HG03521 (cell line): ENCODE results near the gene PAFAH2.
"Not testable (repeated sequence)": the region's sequence is repeated elsewhere in the genome, so short reads cannot be mapped to it uniquely, and the experiment has no call there.

Source experiments
- ATAC-seq: cut with Tn5 transposase; IDR thresholded peaks from one replicate; pipeline ENCODE4 v1.9.1; 2021; ENCODE audit warnings: mild to moderate bottlenecking, moderate library complexity; ENCODE audit not compliant: unreplicated experiment

The PAFAH2 gene

GRCh38 chr1:25943511-25943910, 54.4 kb downstream of the PAFAH2 start:
- ATAC-seq, result not testable (repeated sequence)

- no peak for ATAC-seq
These were observed 60.9 kb downstream of the PAFAH2 start for GRCh38 chr1:25936947-25937346.

- no peak for ATAC-seq
These were observed 64.1 kb downstream of the PAFAH2 start for GRCh38 chr1:25933479-25934365.

GRCh38 chr1:25932811-25933400, 65.0 kb downstream of the PAFAH2 start:
- ATAC-seq, result not testable (repeated sequence)

- no peak for ATAC-seq
These were observed 65.5 kb downstream of the PAFAH2 start for GRCh38 chr1:25932321-25932720.

GRCh38 chr1:25929016-25929415, 68.8 kb downstream of the PAFAH2 start:
- no peak for ATAC-seq

GRCh38 chr1:25927521-25928265, 70.2 kb downstream of the PAFAH2 start:
- no peak for ATAC-seq

- no peak for ATAC-seq
These were observed 70.9 kb downstream of the PAFAH2 start for GRCh38 chr1:25926731-25927496.

- ATAC-seq, result no peak
These were observed 73.4 kb downstream of the PAFAH2 start for GRCh38 chr1:25924454-25924853.

GRCh38 chr1:25922971-25923552, 74.8 kb downstream of the PAFAH2 start:
- ATAC-seq, result no peak

- ATAC-seq, result no peak
These were observed 75.5 kb downstream of the PAFAH2 start for GRCh38 chr1:25922056-25922970.

- no peak for ATAC-seq
These were observed 79.2 kb downstream of the PAFAH2 start for GRCh38 chr1:25918615-25919014.

GRCh38 chr1:25917996-25918395, 79.9 kb downstream of the PAFAH2 start:
- no peak for ATAC-seq

GRCh38 chr1:25916460-25916859, 81.4 kb downstream of the PAFAH2 start:
- ATAC-seq, result no peak

- no peak for ATAC-seq
These were observed 83.5 kb downstream of the PAFAH2 start for GRCh38 chr1:25914074-25914995.

- ATAC-seq, result no peak
These were observed 84.7 kb downstream of the PAFAH2 start for GRCh38 chr1:25913206-25913605.

- ATAC-seq, result no peak
These were observed 85.6 kb downstream of the PAFAH2 start for GRCh38 chr1:25912076-25912831.

GRCh38 chr1:25911162-25911561, 86.7 kb downstream of the PAFAH2 start:
- ATAC-seq, result no peak
